ENCODE data around the gene PCIF1. TPM values are rescaled to one million over a fixed set of nuclear protein-coding genes. Genes with fewer than 3 reads are reported as not detected.

The PCIF1 gene
- polyA plus RNA-seq, 2 of the 4 experiments (the other 2 are of a cell fraction): 19.7 to 21.6 TPM

DNA sequence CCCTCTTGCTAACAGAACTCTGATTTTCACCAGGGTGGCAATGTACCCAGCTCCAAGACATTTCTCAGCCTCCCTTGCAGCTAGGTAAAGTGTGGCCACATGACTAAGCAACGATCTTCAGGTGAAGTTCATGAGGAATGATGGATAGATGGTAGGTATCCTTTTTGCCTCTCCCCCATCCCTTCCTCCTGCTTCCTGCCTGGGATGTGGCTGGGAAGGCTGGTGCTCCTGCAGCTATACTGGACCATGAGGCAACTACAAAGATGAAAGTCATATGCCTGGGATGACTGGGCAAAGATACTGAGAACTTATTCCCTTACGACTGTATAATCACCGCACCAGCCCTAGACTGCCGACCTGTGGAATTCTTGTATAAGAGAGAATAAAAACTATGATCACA lies 24.1 kb downstream of the PCIF1 start:
- no peak overlapping the region for H3K4me2 ChIP-seq
- no peak for TF ChIP-seq FOSL2 (IDR thresholded peaks at IDR 0.05)
- TF ChIP-seq FOSL2 (CRISPR knock-in tag; IDR thresholded peaks at IDR 0.05): no peak
- TF ChIP-seq HOXA7 (CRISPR knock-in tag; IDR thresholded peaks at IDR 0.05): no peak
- TF ChIP-seq JUN (IDR thresholded peaks at IDR 0.05): peak in 1 of 2 experiments; percentile 19; a peak in 1 of 5 replicates
- no peak for TF ChIP-seq RAD21 (conservative IDR thresholded peaks at IDR 0.05 in 1 of 2, IDR thresholded peaks at IDR 0.05 in 1 of 2)
- TF ChIP-seq MAZ (IDR thresholded peaks at IDR 0.05; ENCODE audit: borderline replicate concordance, low read depth, low read length): no peak
- DNase-seq (ENCODE audit: low read depth in 1 of 2, low spot score in 1 of 2) (no peak), FAIRE-seq (no peak), ATAC-seq (no peak)
- no peak overlapping the region for H3K27ac ChIP-seq
- H3K9me3 ChIP-seq: peaks cover 4% of the 10 kb centered on the region; the same call in 1 of the 3 replicates
- ChIA-PET POLR2A (interaction anchor here (0.7 to 1.3 kb wide), 4 partner anchors 14 to 25 kb away, joined by 3 to 5 read pairs (median 4); partner anchors contain the start of gene PCIF1), CTCF (interaction anchor here (0.6 to 21.4 kb wide), 11 partner anchors 6 to 166 kb away, joined by 3 to 358 read pairs (median 3); partner anchors contain the start of gene ZNF335)
- H3K4me1 ChIP-seq: no peaks in the 10 kb centered on the region
- H3K4me3 ChIP-seq: no peak overlapping the region
- 94% methylated on average over 4 of the region's 4 CpGs for WGBS (ENCODE audit: missing lambda C conversion rate)

DNA sequence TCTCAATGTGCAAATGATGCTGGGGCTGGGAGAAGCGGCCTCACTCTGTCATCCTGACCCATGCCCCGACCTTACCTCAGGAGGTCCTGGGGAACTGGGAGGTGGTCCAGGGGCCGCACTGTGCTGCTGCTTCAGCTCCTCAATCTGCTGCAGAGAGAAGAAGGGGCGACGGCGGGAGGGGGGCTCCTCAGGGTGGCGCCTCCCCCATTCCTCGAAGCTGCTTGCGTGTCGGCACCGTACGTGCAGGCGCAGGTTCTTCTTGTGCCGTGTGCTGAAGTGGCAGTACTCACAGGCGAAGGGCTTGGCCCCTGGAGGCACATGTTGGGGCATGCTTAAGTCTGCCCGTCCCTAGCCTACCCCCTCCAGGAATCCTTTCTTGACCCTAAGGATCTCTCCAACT lies 24.6 kb downstream of the PCIF1 start:
- ChIA-PET POLR2A (interaction anchor here (1.1 kb wide), 1 partner anchor 25 kb away, joined by 4 read pairs; the partner anchor contains the start of gene PCIF1), CTCF (interaction anchor here (0.9 to 21.4 kb wide), 8 partner anchors 7 to 166 kb away, joined by 3 to 358 read pairs (median 5); partner anchors contain the start of gene ZNF335)
- Histone ChIP-seq H3K4me2 (no peak overlapping the region), H3K4me3 (no peak overlapping the region), H3K27ac (no peak overlapping the region), H3K4me1 (no peaks in the 10 kb centered on the region), H3K9me3 (peaks cover 4% of the 10 kb centered on the region; the same call in 1 of the 3 replicates)
- TF ChIP-seq, protein P1, sequence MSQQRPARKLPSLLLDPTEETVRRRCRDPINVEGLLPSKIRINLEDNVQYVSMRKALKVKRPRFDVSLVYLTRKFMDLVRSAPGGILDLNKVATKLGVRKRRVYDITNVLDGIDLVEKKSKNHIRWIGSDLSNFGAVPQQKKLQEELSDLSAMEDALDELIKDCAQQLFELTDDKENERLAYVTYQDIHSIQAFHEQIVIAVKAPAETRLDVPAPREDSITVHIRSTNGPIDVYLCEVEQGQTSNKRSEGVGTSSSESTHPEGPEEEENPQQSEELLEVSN (IDR thresholded peaks at IDR 0.05; ENCODE audit: borderline replicate concordance, low read depth): no peak
- no peak for TF ChIP-seq CEBPB (IDR thresholded peaks at IDR 0.05)
- TF ChIP-seq ZFP36 (IDR thresholded peaks at IDR 0.05; ENCODE audit: borderline replicate concordance, partially characterized antibody): no peak
- no peak for TF ChIP-seq HDAC2 (IDR thresholded peaks at IDR 0.05)
- no peak for TF ChIP-seq SMC3 (IDR thresholded peaks at IDR 0.05)
- DNase-seq (ENCODE audit: low read depth in 1 of 2, low spot score in 1 of 2) (no peak), FAIRE-seq (no peak), ATAC-seq (no peak)
- WGBS (ENCODE audit: missing lambda C conversion rate): 94% methylated on average over 16 of the region's 16 CpGs

DNA sequence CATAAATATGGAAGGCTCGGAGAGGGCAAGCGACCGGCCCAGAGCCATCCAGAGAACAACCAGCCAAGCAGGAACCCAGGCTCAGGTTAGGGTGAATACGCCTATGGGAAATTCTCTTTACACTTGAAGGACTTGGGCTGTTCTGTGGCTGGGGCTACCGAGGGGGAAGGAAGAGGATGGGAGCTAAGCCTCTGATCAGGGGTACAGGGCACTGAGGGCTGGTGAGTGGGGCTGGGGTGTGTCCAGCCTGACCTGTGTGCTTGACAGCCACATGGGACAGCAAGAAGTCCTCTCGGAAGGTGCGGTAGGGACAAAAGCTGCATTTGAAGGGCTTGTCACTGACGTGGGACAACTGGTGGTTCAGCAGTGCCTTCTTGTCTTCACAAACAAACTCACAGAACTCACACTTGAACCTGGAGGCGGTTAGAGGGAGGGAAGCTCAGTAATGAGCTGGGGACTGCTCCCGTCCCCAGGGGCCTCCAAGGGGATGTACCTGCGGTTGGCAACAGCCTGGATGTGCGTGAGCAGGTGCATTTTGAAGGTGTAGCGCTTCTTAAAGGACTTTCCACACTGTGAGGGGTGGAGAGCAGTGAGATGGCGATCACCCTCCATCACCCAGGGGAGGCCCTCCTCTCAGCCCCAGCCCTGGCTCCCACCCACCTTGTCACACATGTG lies 25.6 kb downstream of the PCIF1 start:
- TF ChIP-seq, protein P2, sequence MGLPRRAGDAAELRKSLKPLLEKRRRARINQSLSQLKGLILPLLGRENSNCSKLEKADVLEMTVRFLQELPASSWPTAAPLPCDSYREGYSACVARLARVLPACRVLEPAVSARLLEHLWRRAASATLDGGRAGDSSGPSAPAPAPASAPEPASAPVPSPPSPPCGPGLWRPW (IDR thresholded peaks at IDR 0.05): no peak
- TF ChIP-seq HOXB5 (CRISPR knock-in tag; IDR thresholded peaks at IDR 0.05): no peak
- no peak for TF ChIP-seq POLR2AphosphoS2 (conservative IDR thresholded peaks at IDR 0.05; ENCODE audit: low read length)
- no peak for TF ChIP-seq PHF8 (IDR thresholded peaks at IDR 0.05; ENCODE audit: borderline replicate concordance, low read depth)
- TF ChIP-seq EP300 (IDR thresholded peaks at IDR 0.05): no peak
- no peak for TF ChIP-seq ZFP36 (IDR thresholded peaks at IDR 0.05; ENCODE audit: borderline replicate concordance, partially characterized antibody)
- no peak for TF ChIP-seq CHD4 (IDR thresholded peaks at IDR 0.05; ENCODE audit: borderline replicate concordance)
- no peak for TF ChIP-seq POLR2A (IDR thresholded peaks at IDR 0.05; ENCODE audit: low read length)
- TF ChIP-seq RNF2 (IDR thresholded peaks at IDR 0.05; ENCODE audit: borderline replicate concordance, low read depth): no peak
- no peak for TF ChIP-seq ZSCAN20 (CRISPR knock-in tag; IDR thresholded peaks at IDR 0.05)
- TF ChIP-seq, protein P1 (IDR thresholded peaks at IDR 0.05; ENCODE audit: borderline replicate concordance, low read depth): no peak
- FAIRE-seq (no peak), ATAC-seq (no peak), DNase-seq (ENCODE audit: low read depth in 1 of 2, low spot score in 1 of 2) (no peak)
- H3K27ac ChIP-seq: no peak overlapping the region
- no peak overlapping the region for H3K4me3 ChIP-seq
- 97% methylated on average over 14 of the region's 14 CpGs for WGBS (ENCODE audit: missing lambda C conversion rate)
- H3K9me3 ChIP-seq: peaks cover 4% of the 10 kb centered on the region; the same call in 1 of the 3 replicates
- ChIA-PET POLR2A (no interaction called here), CTCF (interaction anchor here (0.9 to 21.4 kb wide), 8 partner anchors 6 to 160 kb away, joined by 3 to 358 read pairs (median 11); partner anchors contain the start of gene ZNF335)
- no peak overlapping the region for H3K4me2 ChIP-seq
- no peaks in the 10 kb centered on the region for H3K4me1 ChIP-seq

Data from A549 (cell line).